ENCODE results near the gene AIRE. TPM values are rescaled to one million over a fixed set of nuclear protein-coding genes. Genes with fewer than 3 reads are reported as not detected.

The AIRE gene
- total and polyA plus RNA-seq, 2 experiments from 2014 or later, result 0.45 TPM; not detected in 1

DNA sequence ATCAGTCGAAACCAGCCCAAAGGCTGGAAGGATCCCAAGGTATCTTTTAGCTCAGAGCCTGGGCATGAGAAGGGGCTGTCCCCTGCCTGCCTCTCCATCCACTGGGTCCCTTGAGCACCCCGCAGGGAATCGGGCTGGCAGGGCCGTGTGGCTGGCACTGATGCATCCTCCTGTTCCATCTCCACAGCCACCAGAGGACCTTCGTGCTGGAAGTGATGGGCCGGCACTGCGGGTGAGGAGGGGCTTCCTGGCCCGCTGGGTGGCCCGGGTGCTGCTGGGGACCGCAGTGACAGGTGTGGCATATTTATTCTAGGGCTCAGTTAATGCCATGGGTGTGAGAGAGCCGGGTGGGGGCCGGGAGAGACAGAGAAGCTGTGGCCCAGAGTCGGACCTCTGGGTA, 27.8 kb downstream of the AIRE start:
- DNase-seq (ENCODE audit: low read depth in 1 of 2, low spot score in 1 of 2), result no peak
- Histone ChIP-seq H3K4me3 (no peak overlapping the region), H3K4me1 (ENCODE audit: low read depth) (peaks cover 4% of the 10 kb centered on the region), H3K27me3 (no peaks in the 10 kb centered on the region), H3K36me3 (peaks cover 17% of the 10 kb centered on the region), H3K27ac (no peak overlapping the region), H3K9me3 (ENCODE audit: low read depth) (no peaks in the 10 kb centered on the region)
- TF ChIP-seq, protein P1, sequence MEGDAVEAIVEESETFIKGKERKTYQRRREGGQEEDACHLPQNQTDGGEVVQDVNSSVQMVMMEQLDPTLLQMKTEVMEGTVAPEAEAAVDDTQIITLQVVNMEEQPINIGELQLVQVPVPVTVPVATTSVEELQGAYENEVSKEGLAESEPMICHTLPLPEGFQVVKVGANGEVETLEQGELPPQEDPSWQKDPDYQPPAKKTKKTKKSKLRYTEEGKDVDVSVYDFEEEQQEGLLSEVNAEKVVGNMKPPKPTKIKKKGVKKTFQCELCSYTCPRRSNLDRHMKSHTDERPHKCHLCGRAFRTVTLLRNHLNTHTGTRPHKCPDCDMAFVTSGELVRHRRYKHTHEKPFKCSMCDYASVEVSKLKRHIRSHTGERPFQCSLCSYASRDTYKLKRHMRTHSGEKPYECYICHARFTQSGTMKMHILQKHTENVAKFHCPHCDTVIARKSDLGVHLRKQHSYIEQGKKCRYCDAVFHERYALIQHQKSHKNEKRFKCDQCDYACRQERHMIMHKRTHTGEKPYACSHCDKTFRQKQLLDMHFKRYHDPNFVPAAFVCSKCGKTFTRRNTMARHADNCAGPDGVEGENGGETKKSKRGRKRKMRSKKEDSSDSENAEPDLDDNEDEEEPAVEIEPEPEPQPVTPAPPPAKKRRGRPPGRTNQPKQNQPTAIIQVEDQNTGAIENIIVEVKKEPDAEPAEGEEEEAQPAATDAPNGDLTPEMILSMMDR (IDR thresholded peaks at IDR 0.05; ENCODE audit: low read depth, low read length), result no peak

GRCh38 chr21:44314128-44314527, 28.5 kb downstream of the AIRE start:
- H3K27me3 ChIP-seq, result no peaks in the 10 kb centered on the region
- no peak overlapping the region for H3K27ac ChIP-seq
- peaks cover 20% of the 10 kb centered on the region for H3K36me3 ChIP-seq
- no peaks in the 10 kb centered on the region for H3K9me3 ChIP-seq (ENCODE audit: low read depth)
- DNase-seq (ENCODE audit: low read depth in 1 of 2, low spot score in 1 of 2), result no peak
- TF ChIP-seq, protein P1 (IDR thresholded peaks at IDR 0.05; ENCODE audit: low read depth, low read length), result no peak
- no peak overlapping the region for H3K4me3 ChIP-seq
- peaks cover 4% of the 10 kb centered on the region for H3K4me1 ChIP-seq (ENCODE audit: low read depth)

DNA sequence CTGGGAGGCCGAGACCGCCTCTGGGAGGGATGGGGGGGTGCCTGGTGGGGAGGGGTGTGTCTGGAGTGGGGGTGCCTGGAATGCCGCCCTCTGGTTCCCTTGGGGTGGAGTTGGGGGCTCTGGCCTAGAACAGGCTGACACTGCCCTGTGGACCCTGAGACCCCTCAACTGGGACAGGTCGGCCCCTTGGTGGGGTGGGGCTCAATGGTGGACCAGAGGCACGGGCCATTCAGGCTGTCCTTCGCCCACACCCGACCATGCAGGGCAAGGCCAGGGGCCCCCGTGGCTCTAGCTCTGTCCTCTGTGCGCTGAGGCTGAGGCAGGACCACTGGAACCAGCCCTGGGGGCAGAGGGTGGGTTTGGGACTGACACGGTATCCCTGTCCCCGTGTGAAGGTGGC, 28.9 kb downstream of the AIRE start:
- Histone ChIP-seq H3K4me1 (ENCODE audit: low read depth) (peaks cover 4% of the 10 kb centered on the region), H3K27ac (no peak overlapping the region), H3K27me3 (no peaks in the 10 kb centered on the region), H3K4me3 (no peak overlapping the region), H3K9me3 (ENCODE audit: low read depth) (no peaks in the 10 kb centered on the region), H3K36me3 (peaks cover 20% of the 10 kb centered on the region)
- TF ChIP-seq, protein P1 (IDR thresholded peaks at IDR 0.05; ENCODE audit: low read depth, low read length), result no peak
- DNase-seq (ENCODE audit: low read depth in 1 of 2, low spot score in 1 of 2), result no peak

- no peaks in the 10 kb centered on the region for H3K27me3 ChIP-seq
- no peak overlapping the region for H3K27ac ChIP-seq
- H3K9me3 ChIP-seq (ENCODE audit: low read depth), result no peaks in the 10 kb centered on the region
- H3K4me3 ChIP-seq, result no peak overlapping the region
- H3K36me3 ChIP-seq, result peaks cover 25% of the 10 kb centered on the region
- DNase-seq (ENCODE audit: low read depth in 1 of 2, low spot score in 1 of 2), result no peak
- TF ChIP-seq, protein P1 (IDR thresholded peaks at IDR 0.05; ENCODE audit: low read depth, low read length), result no peak
- peaks cover 4% of the 10 kb centered on the region for H3K4me1 ChIP-seq (ENCODE audit: low read depth)
Observed at GRCh38 chr21:44315691-44316203, 30.1 kb downstream of the AIRE start.

DNA sequence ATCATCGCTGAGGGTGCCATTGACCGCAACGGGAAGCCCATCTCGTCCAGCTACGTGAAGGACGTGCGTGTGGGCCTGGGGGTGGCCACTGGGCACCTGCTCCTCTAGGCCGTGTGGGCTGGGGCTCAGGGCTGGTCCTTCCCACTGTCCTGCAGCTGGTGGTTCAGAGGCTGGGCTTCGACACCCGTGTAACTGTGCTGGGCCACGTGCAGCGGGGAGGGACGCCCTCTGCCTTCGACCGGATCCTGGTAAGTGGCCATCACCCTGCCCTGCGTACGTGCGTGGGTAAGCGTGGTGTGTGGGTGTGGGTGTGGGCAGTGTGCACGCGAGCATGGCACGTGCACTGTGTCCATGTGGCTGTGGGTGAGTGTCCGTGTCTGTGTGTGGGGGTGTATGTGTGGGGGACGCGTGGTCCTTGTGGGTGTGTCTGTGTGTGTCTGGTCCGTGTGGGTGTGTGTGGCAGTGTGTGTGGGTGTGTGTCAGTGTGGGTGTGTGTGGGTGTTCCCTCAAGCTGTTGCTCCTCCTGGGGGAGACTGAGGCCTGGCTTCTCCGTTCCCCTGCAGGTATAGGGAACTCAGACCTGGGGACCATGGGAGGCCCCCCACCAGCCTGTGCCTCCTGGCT, 30.7 kb downstream of the AIRE start:
- TF ChIP-seq, protein P1 (IDR thresholded peaks at IDR 0.05; ENCODE audit: low read depth, low read length), result no peak
- Histone ChIP-seq H3K9me3 (ENCODE audit: low read depth) (no peaks in the 10 kb centered on the region), H3K27me3 (no peaks in the 10 kb centered on the region), H3K36me3 (peaks cover 22% of the 10 kb centered on the region), H3K4me1 (ENCODE audit: low read depth) (peaks cover 4% of the 10 kb centered on the region), H3K4me3 (no peak overlapping the region), H3K27ac (peak overlapping the region; percentile 77)
- DNase-seq (ENCODE audit: low read depth in 1 of 2, low spot score in 1 of 2), result no peak

All from cardiac muscle cell (in vitro differentiated cells and primary cell).